GM19372 (cell line): ENCODE measurements around the gene KIF1A.

Experiments
- ATAC-seq: cut with Tn5 transposase; IDR thresholded peaks from one replicate; pipeline ENCODE4 v1.9.1; 2021; ENCODE audit warnings: mild to moderate bottlenecking, low read depth, moderate library complexity; ENCODE audit not compliant: unreplicated experiment

Gene KIF1A

GRCh38 chr2:240721596-240722180 lies 98.3 kb downstream of the KIF1A start:
- no peak for ATAC-seq

- no peak for ATAC-seq
Measured at GRCh38 chr2:240720686-240721595, 99.1 kb downstream of the KIF1A start.

- no peak for ATAC-seq
Measured at GRCh38 chr2:240719676-240720545, 100.1 kb downstream of the KIF1A start.

- ATAC-seq: no peak
Measured at GRCh38 chr2:240718896-240719490, 101.0 kb downstream of the KIF1A start.

- ATAC-seq: no peak
Measured at GRCh38 chr2:240717681-240718581, 102.1 kb downstream of the KIF1A start.

- ATAC-seq: no peak
Measured at GRCh38 chr2:240717181-240717641, 102.8 kb downstream of the KIF1A start.

GRCh38 chr2:240716130-240716798 lies 103.8 kb downstream of the KIF1A start:
- ATAC-seq: no peak

GRCh38 chr2:240714747-240715725 lies 105.0 kb downstream of the KIF1A start:
- ATAC-seq: no peak

- ATAC-seq: no peak
Measured at GRCh38 chr2:240713928-240714746, 105.9 kb downstream of the KIF1A start.

GRCh38 chr2:240713071-240713927 lies 106.7 kb downstream of the KIF1A start:
- no peak for ATAC-seq

GRCh38 chr2:240712121-240712520 lies 107.9 kb downstream of the KIF1A start:
- no peak for ATAC-seq

GRCh38 chr2:240711701-240712100 lies 108.3 kb downstream of the KIF1A start:
- no peak for ATAC-seq

- ATAC-seq: no peak
Measured at GRCh38 chr2:240711296-240711695, 108.7 kb downstream of the KIF1A start.

- no peak for ATAC-seq
Measured at GRCh38 chr2:240708457-240708856, 111.6 kb downstream of the KIF1A start.

- ATAC-seq: no peak
Measured at GRCh38 chr2:240707821-240708220, 112.2 kb downstream of the KIF1A start.
